HG03175 (cell line): ENCODE results near the gene CENPA.

ENCODE experiments used
- ATAC-seq: cut with Tn5 transposase; IDR thresholded peaks from one replicate; pipeline ENCODE4 v1.9.1; 2021; ENCODE audit warnings: mild to moderate bottlenecking, moderate library complexity; ENCODE audit not compliant: unreplicated experiment

CENPA gene

GRCh38 chr2:26838121-26838906 lies 52.5 kb downstream of the CENPA start:
- ATAC-seq = no peak

DNA sequence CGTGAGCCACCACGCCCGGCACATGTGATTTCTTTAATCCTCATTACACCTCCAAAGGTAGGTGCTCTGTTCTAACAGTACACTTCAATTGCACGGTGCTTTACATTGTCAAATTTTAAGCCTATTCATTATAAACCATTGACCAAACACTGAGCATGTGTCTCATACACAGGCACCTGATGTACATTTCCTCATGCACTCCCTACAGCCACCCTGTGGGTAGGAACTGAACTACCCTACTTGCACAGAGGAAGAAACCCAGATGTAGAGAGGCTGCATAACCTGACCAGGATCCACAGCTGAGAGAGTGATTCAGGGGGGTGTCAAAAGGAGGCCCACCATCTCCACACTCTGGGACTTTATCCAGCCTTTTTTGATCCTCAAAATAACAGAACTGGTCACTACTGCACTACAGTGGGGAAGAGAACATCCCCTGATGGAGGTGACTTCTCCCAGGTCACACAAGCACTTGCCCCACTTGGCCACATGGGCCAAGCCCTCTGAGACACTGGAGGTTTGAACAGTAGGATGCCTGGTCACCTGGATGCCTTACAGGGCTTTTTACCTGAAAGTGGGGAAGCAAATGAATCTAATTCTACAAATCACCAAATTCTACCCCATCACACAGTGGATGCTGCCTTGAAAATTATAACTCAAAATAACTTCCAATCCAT lies 55.2 kb downstream of the CENPA start:
- ATAC-seq = no peak

- no peak for ATAC-seq
Observed at GRCh38 chr2:26843041-26843440, 57.2 kb downstream of the CENPA start.
